GM18907 (cell line): ENCODE measurements around the gene FTO.

Source experiments
- ATAC-seq: cut with Tn5 transposase; IDR thresholded peaks from one replicate; pipeline ENCODE4 v1.9.1; 2021; ENCODE audit warnings: mild to moderate bottlenecking, moderate library complexity; ENCODE audit not compliant: unreplicated experiment

Gene FTO

GRCh38 chr16:53955221-53955875 is 251.4 kb downstream of the FTO start:
- ATAC-seq = no peak

DNA sequence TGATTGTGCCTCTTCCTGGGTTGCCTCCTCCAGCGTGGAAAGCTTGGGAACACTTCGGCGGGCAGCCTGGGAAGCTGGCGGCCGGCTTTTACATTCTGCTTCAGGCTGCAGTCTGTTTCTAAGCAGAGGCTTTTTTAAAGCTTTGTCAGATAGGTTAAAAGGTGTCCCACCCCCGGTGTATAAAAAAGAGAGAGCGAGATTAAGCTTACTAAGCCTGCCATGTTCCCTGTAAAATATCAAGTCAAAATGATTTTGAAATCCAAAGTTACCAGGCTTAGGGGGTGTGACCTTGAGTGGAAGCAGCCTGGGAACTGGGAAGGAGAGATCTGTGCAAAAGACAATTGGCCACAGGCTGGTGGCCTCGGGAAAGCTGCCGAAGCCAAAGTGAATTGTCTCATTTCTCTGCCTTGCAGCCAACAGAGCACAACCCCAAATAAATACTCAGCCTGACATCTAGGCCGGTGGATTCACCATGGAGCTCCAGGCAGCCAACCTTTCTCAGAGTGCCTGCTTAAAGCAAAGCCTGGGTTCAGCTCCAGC is 254.5 kb downstream of the FTO start:
- no peak for ATAC-seq

GRCh38 chr16:53960050-53960812 is 256.3 kb downstream of the FTO start:
- no peak for ATAC-seq

- ATAC-seq = no peak
These were observed 257.1 kb downstream of the FTO start for GRCh38 chr16:53960954-53961616.

DNA sequence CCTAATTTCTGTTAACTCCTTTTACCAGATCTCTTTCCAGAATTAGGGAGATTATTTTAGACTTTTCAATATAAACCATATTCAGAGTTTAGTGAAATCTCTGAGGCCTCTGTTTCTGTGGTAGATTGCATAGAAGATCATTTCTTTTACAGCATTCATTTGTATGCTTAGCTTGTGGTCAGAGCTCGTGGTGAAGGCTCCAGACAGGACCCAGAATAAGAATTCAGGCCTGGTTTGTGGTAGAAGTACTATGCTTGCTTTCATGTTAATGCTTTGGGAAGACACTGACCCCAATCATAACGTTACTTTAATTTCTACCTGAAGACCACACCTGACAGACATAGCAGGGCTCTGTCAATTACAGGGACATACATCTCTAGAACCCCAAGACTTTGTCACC is 258.1 kb downstream of the FTO start:
- no peak for ATAC-seq

- ATAC-seq = no peak
These were observed 260.3 kb downstream of the FTO start for GRCh38 chr16:53964145-53964790.

DNA sequence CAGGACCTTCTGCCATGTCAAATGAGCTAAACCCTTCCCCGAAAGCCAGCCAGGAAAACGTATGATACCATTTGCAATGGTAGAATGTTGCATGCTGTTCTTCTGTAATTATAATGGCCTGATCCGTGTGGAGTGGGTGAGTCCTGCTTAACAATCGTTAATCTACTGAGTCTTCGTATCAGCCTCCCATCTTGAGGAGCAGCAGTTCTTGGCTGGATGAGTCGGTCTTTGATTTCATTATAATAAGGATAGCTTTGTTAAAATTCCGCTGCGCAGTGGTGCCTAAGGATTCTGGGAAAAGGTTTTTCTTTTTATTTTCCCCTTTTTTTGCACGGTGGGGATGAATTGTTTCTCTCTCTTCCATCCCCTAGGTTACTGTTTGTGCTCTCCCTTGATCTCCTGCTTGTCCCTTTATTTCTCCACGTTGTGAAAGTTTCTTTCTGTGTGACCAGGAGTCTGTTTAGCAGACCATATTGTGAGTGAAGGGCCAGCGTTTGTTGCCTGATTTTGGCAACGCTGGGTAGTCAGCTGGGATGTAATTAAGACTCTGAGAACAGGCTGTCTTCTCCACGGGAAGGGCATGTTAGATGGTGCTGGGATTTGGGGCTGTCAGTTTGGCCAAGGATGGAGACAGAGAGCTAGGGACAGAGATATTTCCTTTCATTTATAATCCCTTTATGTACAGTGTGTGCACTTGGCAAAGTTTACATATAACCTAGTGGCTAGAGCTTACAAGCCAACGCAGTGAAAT is 263.0 kb downstream of the FTO start:
- no peak for ATAC-seq

GRCh38 chr16:53967572-53967971 is 263.6 kb downstream of the FTO start:
- no peak for ATAC-seq

DNA sequence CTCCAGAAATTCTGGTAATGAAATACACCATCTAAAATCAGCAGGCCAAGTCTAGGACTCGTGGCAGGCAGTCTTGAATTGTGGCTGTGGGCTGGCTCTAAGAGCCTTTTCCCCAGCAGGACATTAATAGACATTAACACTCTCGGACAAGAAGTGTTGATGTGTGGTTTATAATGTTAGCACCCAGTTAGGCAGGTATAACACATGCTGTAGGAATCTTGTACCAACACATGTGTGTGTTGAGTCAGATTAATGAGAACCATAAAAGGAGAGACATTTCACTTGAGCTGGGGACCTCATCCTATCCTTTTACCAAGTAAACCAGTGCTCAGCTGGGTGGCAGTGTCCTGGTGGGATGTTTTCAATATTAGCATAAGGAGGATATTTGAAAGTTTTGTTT is 264.5 kb downstream of the FTO start:
- ATAC-seq = no peak

DNA sequence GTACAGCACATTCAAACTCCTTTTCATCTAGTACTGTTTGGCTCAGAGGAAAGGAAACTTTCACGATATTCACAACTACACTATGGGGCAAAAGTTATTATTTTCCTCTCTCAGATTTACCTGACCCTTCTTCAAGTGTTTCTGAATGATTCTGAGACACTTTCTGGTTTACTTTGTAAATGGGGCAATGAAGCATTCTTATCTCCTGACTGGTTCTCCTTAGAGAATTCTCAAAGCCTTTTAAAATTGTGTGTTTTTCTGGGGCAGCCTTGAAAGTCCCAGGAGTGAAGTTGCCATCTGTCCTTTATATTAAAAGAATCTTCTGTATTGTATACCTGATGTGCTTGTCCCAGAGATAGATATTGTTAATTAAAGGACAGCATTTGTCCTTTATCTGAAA is 264.9 kb downstream of the FTO start:
- ATAC-seq = no peak

- ATAC-seq = no peak
These were observed 267.7 kb downstream of the FTO start for GRCh38 chr16:53971616-53972015.

GRCh38 chr16:53973021-53973420 is 269.1 kb downstream of the FTO start:
- ATAC-seq = no peak

DNA sequence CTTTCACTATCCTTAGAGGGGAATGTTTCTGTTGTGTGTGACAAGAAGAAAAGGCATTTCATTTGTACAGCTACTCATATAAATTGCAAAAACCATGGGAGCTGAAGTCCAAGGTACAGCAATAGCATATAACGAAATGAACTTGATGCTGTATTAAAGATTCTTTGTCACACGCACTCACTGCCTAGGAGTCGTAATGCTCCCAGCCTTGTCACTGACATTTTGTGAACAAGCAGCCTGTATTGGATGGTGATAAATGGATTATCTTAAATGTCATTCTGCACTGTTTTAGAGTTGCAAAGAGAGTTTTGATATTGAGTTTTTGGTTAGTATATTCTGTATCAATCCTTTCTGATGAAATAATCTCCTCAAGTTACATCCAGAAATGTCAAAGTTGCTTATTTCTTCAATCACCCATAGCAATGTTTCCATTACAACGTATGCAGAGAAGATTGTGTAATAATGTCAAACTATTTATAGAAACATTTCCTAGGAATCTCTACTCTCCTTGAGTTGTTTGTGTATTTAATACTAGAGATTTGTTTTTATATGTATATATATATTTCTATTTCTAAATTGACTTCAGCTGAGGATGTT is 270.6 kb downstream of the FTO start:
- no peak for ATAC-seq

DNA sequence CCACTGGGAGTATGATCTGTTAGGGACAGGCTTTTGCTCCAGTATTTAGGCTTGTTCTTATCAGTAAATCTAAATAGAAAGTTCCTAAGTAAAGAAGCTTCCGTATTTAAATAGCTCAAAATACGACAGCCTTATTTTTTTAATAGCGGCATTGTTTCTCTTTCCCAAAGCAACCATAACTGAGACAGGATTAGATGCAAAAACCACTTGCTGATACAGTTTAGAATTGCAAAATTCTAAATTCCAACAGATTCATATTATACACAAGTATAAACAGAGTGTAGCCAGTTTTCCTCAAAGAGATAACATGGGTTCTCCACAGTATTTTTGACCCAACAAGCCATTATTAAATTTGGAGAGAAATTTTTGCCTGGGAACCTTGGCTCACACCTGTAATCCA is 276.7 kb downstream of the FTO start:
- no peak for ATAC-seq

- ATAC-seq = no peak
These were observed 278.7 kb downstream of the FTO start for GRCh38 chr16:53982631-53983042.

GRCh38 chr16:53984936-53985335 is 281.0 kb downstream of the FTO start:
- no peak for ATAC-seq

DNA sequence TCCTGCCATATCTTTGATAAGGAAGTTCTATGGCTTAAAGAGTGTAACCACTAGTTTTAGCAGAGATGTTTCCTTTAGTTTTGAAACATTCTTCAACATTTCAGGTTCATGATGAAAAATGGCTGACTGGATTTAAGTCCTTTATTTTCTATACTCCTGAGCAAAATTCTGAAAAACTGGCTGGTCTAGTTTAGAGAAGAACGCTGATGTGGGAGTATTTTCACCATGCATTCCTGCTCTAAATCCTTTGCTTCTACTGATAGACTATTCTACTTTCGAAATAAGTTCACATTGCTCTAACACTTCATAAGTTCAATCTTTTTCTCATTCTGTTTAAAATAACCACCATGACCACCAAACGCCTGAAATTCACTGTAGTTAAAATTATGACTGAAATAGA is 281.9 kb downstream of the FTO start:
- no peak for ATAC-seq

GRCh38 chr16:53986793-53987192 is 282.8 kb downstream of the FTO start:
- no peak for ATAC-seq

DNA sequence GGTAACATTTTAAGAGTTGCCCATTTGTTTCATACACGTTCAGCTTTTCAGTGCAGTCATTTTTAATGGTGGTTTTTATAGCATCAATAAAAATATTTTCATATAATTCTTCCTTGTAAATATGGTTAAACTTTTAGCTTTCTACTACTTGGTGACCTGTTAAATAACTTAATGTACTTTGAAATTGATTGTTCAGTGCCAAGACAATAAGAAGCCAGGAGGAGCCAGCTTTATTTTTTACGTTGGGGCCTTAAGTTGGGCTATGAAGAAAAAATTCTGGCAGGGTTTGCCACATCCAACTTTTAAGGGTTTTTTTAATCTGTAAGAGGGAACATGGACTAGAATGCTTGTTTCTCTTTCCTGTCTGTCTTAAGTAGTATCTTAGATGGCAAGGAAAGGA is 284.2 kb downstream of the FTO start:
- ATAC-seq = no peak

DNA sequence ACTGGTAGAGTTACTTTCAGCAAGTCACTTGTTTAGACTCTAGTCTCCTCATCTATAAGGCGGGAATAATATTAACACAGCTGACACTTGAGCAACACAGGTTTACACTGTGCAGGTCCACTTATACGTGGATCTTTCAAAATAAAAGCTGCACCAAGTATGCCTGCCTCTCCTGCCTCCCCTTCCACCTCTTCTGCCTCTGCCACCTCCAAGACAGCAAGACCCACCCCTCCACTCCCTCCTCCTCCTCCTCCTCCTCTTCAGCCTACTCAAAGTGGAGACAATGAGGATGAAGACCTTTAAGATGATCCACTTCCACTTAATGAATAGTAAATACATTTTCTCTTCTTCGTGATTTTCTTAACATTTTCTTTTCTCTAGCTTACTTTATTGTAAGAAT is 285.6 kb downstream of the FTO start:
- ATAC-seq = no peak
